Breast epithelium (tissue), 3 donors: ENCODE results near the gene ZNF778.

Source experiments
- POLR2A ChIP-seq: fragments of 450-650 bp; IDR thresholded peaks from one replicate; pipeline ENCODE4 v1.6.1; 2016; ENCODE audit warnings: antibody characterized with exemption, mild to moderate bottlenecking, moderate library complexity
- POLR2AphosphoS5 ChIP-seq, 3 donors: sonication (generic); formaldehyde crosslinking; IDR thresholded peaks; one replicate each; pipeline ENCODE4 v1.6.1; 2017; ENCODE audit warnings: antibody characterized with exemption in 3 of 3
- TF ChIP-seq, protein P1 (sequence below), 3 donors: fragments of 450-650 bp; IDR thresholded peaks; one replicate each; pipeline ENCODE4 v1.5.1; 2016 to 2017; ENCODE audit warnings: antibody characterized with exemption in 3 of 3, mild to moderate bottlenecking in 3 of 3, moderate library complexity in 3 of 3

DNA sequence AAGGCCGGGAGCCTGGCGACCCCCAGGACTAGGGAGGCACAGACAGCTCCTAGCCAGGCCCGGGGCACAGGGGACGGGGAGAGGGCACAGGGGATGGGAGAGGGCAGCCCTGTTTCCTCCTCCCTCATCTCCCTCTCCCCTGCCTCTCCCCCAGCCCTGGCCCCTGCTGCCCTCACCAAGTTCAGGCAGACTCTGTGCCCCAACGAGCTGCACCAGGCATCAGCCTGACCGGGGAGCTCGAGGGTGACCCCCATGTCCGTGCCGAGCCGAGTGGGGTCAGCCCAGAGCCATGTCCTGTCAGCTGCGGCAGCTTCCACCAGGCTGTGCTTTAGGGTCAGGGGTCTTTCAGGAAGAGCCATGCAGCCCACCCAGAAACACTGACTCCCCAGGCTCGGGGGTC, 40.0 kb upstream of the ZNF778 start:
- TF ChIP-seq POLR2AphosphoS5 (IDR thresholded peaks at IDR 0.05) (no peak), POLR2A (no peak)
- TF ChIP-seq, protein P1, sequence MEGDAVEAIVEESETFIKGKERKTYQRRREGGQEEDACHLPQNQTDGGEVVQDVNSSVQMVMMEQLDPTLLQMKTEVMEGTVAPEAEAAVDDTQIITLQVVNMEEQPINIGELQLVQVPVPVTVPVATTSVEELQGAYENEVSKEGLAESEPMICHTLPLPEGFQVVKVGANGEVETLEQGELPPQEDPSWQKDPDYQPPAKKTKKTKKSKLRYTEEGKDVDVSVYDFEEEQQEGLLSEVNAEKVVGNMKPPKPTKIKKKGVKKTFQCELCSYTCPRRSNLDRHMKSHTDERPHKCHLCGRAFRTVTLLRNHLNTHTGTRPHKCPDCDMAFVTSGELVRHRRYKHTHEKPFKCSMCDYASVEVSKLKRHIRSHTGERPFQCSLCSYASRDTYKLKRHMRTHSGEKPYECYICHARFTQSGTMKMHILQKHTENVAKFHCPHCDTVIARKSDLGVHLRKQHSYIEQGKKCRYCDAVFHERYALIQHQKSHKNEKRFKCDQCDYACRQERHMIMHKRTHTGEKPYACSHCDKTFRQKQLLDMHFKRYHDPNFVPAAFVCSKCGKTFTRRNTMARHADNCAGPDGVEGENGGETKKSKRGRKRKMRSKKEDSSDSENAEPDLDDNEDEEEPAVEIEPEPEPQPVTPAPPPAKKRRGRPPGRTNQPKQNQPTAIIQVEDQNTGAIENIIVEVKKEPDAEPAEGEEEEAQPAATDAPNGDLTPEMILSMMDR (IDR thresholded peaks at IDR 0.05): no peak
